Coronary artery (tissue), 2 donors: ENCODE measurements around the gene KRIT1.
A peak's percentile ranks its signal among the peaks of the same experiment; 100 is the strongest.
"Not testable (repeated sequence)": the region's sequence is repeated elsewhere in the genome, so short reads cannot be mapped to it uniquely, and the experiment has no call there.

Experiments used
- DNase-seq: peaks from one replicate; pipeline ENCODE4 v3.0.0-alpha.2; 2017; ENCODE audit warnings: low spot score
- H3K27ac ChIP-seq, 2 donors: fragments of 200-600 bp; sonication (generic); one replicate each; pipeline ENCODE4 v1.5.1; 2016 to 2019
- H3K4me3 ChIP-seq: fragments of 200-600 bp; sonication (generic); 2 replicates; pipeline ENCODE4 v1.5.1; 2016; ENCODE audit warnings: mild to moderate bottlenecking, moderate library complexity
- TF ChIP-seq, protein P1 (sequence below): fragments of 200-600 bp; sonication (generic); IDR thresholded peaks from one replicate; pipeline ENCODE4 v1.5.1; 2019; ENCODE audit warnings: antibody characterized with exemption

The KRIT1 gene

DNA sequence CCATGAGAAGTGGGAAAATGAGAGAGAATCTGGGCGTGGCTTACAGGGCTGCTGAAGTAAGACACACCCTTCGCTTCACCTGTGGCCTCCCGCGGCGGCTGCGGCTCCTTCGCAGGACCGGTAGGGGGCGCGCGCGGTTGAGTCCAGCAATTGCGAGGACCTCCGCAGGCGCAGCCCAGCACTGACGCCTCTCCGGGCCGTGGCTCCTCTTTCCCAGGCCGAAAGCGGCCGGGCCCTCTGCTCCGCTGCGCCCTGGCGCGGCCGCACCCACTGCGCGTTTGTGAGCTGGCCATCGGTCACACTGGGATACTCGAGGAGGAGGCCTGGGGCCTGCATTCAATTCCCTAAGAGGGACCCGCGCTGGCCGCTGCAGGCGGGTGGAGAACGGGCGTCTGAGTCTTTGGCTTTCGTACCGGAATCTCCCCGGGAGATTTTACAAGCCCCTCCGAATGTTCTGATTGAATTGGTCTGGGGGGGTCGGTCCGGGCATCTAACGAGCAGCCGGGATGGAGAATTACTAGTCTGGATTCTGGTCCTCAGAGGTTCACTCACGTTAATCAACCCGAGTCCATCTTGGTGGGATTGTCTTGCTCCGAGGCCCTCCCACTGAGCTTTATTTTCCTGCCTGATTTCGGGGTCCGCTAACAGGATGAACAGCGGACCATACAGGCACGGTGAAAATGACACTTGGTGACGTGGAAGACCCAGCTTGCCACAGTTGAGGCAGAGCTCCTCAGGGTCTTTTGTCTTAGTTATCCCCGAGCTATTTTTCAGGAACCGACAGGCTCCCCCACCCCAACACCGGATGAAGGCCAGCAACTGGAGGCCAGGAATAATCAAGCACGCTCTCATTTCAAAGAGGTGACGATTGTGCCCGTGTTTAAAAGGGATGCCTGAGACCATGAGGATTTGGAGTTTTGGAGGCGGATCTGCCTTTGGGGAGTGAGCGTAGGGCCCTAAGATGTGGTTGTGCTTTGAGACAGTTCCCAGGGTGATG, 66.5 kb downstream of the KRIT1 start, which contains the start of gene LRRD1:
Gene LRRD1 (minus strand): TSS at position 215 of the 997 bp plus-strand sequence. CDS start 13,940 bp downstream, outside the sequence.
- DNase-seq: peak; percentile 84
- TF ChIP-seq, protein P1, sequence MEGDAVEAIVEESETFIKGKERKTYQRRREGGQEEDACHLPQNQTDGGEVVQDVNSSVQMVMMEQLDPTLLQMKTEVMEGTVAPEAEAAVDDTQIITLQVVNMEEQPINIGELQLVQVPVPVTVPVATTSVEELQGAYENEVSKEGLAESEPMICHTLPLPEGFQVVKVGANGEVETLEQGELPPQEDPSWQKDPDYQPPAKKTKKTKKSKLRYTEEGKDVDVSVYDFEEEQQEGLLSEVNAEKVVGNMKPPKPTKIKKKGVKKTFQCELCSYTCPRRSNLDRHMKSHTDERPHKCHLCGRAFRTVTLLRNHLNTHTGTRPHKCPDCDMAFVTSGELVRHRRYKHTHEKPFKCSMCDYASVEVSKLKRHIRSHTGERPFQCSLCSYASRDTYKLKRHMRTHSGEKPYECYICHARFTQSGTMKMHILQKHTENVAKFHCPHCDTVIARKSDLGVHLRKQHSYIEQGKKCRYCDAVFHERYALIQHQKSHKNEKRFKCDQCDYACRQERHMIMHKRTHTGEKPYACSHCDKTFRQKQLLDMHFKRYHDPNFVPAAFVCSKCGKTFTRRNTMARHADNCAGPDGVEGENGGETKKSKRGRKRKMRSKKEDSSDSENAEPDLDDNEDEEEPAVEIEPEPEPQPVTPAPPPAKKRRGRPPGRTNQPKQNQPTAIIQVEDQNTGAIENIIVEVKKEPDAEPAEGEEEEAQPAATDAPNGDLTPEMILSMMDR: peak; percentile 95
- Histone ChIP-seq H3K27ac (peak within 1 kb of the TSS; percentile 55 to 77), H3K4me3 (peak within 1 kb of the TSS; percentile 73)

GRCh38 chr7:92177362-92177761, 68.4 kb downstream of the KRIT1 start:
- TF ChIP-seq, protein P1: no peak
- DNase-seq: no peak
- H3K4me3 ChIP-seq: no peak overlapping the region
- H3K27ac ChIP-seq: no peak overlapping the region

DNA sequence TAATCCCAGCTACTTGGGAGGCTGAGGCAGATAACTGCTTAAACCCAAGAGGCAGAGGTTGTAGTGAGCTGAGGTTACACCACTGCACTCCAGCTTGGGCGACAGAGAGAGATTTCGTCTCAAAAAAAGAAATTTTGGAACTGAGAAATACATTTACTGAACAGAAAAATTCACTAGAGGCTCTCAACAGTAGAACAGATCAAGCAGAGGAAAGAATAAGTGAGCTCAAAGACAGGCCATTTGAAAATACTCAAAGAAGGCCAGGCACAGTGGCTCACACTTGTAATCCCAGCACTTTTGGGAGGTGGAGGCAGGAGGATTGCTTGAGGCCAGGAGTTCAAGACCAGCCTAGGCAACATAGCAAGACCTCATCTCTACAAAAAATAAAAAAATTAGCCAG, 76.2 kb downstream of the KRIT1 start:
- H3K27ac ChIP-seq, DNase-seq, H3K4me3 ChIP-seq: not testable (repeated sequence)

- DNase-seq: no peak
- TF ChIP-seq, protein P1: no peak
- Histone ChIP-seq H3K27ac (no peak overlapping the region), H3K4me3 (no peak overlapping the region)
Measured at GRCh38 chr7:92161271-92161670, 84.4 kb downstream of the KRIT1 start.

GRCh38 chr7:92158660-92159575, 86.8 kb downstream of the KRIT1 start:
- no peak for DNase-seq
- Histone ChIP-seq H3K27ac (no peak overlapping the region), H3K4me3 (no peak overlapping the region)
- TF ChIP-seq, protein P1: no peak

DNA sequence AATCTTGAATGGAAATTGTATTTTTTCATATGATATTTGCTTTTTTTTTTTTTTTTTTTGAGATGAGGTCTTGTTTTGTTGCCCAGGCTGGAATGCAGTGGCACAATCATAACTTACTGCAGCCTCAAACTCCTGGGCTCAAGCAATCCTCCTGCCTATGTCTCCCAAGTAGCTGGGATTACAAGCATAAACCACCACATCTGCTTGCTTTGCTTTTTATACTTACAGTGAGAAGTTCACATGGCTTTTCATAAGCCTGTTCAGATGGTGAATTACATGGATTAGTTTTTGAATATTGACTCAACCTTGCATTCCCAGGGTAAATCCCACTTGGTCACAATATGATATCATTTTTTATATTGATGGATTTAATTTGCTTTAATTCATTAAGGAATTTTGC, 88.7 kb downstream of the KRIT1 start:
- H3K27ac ChIP-seq: no peak overlapping the region
- DNase-seq: no peak

More for the DNA sequence above, 88.7 kb downstream of the KRIT1 start:
- H3K4me3 ChIP-seq: no peak overlapping the region
- TF ChIP-seq, protein P1: no peak
